Ramos (cell line): ENCODE results near the gene ABCC8.

Experiments used
- in situ Hi-C: fragments of 300-500 bp; cut with MboI; formaldehyde crosslinking; loops from one replicate; pipeline ENCODE4 v1.14.3; 2022; ENCODE audit warnings: low sequenced_read_pairs; ENCODE audit not compliant: unreplicated experiment

The ABCC8 gene

GRCh38 chr11:17476317-17477083 is at the start of gene ABCC8:
Gene ABCC8, minus strand, starts transcription at chr11:17476845. Its CDS starts 69 bp downstream, at chr11:17476776.
- in situ Hi-C loops, result no loop called here

- in situ Hi-C loops, result no loop called here
Observed at GRCh38 chr11:17526326-17526725, 49.7 kb upstream of the ABCC8 start.

DNA sequence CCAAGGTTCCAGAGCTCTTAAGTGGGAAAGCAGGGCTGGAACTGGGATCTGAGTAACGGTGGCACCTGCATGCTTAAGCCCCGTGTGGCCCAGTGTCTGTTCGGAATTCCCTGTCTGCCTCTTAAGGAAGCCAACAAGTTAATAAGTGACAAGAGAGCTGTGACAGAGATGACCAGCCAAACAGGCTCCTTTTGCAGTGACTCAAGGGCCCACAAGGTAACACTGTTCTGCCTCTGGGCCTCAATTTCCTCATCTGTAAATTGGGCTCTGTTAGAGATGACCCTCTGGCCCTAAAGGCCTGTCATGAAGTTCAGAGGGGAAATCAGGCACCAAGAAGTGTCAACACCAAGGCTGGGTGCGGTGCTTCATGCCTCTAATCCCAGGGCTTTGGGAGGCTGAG is 48.9 kb upstream of the ABCC8 start:
- in situ Hi-C loops, result no loop called here

- in situ Hi-C loops, result no loop called here
Observed at GRCh38 chr11:17524221-17524620, 47.6 kb upstream of the ABCC8 start.

GRCh38 chr11:17522655-17523054 is 46.0 kb upstream of the ABCC8 start:
- in situ Hi-C loops, result no loop called here

DNA sequence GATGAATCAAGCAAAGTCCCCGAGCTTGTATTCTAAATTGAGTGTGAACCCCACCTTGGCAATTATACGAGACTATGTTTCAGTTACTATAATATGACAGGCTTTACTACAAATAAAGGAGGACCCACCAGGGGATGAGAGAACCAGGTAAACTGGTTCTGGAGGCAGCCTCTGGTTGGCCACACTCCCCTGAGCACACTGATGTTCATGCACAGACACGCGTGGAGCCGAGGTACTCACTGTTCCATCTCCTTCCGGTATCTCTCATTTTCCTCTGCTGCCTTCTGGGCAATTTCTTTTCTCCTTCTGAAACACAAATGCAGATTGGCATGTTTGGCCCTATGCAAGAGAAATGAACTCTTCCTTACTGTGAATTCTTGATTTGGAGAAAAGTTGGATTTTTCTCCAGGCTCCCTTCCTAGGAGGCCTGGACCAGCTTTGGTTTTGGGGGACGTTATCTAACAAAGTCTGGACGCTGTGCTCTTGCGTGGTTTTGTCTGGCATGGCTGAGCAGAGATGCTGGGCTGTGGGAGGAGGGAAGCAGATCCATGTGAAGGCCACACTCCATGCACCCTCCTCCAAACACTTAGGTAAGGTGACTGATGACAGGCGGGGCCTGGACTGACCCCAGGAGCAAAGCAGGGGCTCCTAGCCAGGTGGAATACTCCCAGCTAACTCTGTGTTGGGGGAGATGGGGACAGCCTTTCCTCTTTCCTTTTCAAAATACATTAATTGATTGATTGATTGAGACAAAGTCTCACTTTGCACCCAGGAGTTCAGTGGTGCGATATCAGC is 44.7 kb upstream of the ABCC8 start:
- in situ Hi-C loops, result no loop called here

DNA sequence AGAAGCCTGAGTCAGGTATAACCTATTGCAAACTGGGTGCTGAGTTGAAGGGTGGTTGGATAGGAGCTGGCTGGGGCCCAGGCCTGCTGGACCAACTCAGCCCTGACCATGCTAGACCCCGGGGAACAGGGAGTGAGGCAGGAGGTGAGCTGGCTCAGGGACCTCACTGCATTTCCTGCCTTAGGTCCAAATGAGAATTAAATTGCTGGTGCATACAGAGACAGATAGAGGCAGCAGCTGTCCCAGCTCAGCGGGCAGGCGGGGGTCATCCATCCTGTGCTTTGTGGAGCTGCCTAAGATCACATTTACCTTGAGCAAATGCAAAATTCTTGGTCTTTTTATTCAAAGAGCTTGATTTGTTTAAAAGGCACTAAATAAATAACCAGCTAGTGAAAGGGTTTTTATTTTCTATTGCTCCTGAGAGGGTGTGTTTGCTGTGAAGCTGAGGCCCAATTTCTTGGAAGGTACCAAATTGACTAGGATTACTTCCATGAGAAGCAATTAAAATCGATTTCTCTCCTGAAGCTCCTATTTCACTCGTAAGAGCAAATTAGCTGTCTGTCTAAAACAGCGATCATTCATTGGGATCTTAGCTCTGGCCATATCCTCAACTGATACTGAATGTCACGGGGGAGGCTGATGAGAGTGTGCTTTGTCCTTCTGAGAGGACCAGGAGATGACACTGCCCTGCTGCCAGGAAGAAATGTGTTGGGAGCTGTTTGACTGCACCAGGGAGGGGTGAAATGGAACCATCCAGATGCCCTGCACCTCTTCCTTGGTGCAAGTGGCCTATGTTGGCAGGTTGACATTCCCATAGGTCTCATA is 42.6 kb upstream of the ABCC8 start:
- in situ Hi-C loops, result no loop called here

DNA sequence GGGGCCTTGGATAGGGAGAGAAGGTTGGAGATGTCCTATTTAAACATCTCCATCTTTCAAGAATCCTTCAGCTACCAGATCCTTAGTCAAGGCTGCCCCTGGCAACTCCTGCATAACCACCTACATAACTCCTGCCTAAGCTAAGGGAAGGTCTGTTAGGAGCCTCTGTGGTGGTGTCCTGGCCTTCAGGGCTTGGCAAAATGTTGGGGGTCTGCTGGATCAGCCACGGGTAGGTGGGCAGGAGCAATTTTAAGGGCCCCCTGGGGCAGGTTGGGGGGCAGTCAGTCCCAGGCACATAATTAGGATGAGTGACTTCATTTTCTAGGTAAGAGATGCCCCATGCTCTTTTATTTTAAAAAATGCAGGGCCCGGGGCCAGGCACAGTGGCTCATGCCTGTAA is 41.7 kb upstream of the ABCC8 start:
- in situ Hi-C loops, result no loop called here

GRCh38 chr11:17517186-17517585 is 40.5 kb upstream of the ABCC8 start:
- in situ Hi-C loops, result no loop called here

DNA sequence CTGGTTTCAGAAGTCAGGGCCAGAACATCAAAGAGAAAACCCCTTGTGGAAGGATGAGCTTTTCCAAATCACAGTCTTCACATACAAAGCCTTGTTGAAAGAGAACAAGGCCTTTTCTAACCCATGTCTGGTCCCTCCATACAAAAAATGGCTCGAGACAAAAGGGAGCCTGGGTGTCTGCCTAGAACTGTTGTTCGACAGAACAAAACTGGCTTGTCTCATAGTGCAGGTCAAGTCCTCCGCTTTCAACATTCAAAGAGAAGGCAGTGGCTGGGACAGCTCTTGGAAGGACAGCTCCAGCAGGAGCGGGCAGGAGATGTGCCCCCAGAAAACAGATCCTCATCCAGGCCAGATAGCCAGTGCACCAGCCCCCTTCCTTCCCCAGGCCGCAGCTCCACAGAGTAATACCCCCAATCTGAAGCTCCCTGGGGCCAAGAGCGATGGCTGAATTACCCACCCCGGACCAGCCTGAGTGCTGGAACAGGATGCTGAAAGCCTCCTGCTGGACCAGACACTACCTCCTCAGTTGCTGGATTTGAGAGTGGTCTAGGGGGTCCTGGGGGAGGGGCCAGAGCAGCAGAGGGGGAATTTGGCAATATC is 40.0 kb upstream of the ABCC8 start:
- in situ Hi-C loops, result no loop called here

GRCh38 chr11:17515443-17516176 is 39.0 kb upstream of the ABCC8 start:
- in situ Hi-C loops, result no loop called here

GRCh38 chr11:17514476-17514875 is 37.8 kb upstream of the ABCC8 start:
- in situ Hi-C loops, result no loop called here

- in situ Hi-C loops, result no loop called here
Observed at GRCh38 chr11:17513853-17514252, 37.2 kb upstream of the ABCC8 start.

- in situ Hi-C loops, result no loop called here
Observed at GRCh38 chr11:17512101-17512500, 35.5 kb upstream of the ABCC8 start.

DNA sequence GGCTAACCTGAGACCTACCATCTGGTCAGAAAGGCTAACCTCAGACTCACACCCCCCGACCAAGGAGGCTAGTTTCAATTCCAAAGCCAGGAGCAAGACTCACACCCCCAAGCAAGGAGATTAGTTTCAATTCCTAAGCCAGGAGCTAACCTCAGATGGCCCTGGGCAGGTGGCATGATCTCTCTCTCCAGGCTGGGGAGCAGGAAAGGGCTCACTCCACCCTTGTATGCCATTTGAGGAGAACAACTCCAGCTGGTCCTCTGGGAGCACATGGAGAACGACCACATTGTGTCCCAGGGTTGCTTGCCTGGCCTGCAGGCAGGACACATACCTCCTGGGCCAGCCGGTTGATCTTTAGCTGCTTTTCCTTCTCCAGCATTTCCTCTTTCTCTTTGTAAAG is 34.9 kb upstream of the ABCC8 start:
- in situ Hi-C loops, result no loop called here

- in situ Hi-C loops, result no loop called here
Observed at GRCh38 chr11:17510507-17511206, 34.0 kb upstream of the ABCC8 start.

DNA sequence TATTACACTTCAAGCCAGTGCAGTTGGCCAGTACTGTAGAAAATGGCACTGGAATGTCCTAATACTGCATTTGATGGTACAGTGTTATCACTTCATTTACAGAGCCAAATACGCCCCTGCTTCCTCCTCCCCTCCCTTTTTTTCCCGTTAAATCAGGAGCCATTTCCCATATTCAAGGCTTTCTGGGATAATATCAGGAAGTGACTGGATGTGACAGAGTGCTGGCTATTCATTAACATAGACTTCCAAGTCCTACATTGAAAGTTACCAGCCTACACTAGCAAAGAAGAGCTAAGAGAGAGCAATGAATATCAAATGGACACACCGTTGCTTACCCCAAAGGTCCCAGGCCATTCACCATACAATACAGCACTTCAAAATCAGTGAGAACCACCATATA is 32.1 kb upstream of the ABCC8 start:
- in situ Hi-C loops, result loop anchor here (10.0 kb wide), 1 partner anchor 274 kb away; no protein-coding TSS in a partner anchor

DNA sequence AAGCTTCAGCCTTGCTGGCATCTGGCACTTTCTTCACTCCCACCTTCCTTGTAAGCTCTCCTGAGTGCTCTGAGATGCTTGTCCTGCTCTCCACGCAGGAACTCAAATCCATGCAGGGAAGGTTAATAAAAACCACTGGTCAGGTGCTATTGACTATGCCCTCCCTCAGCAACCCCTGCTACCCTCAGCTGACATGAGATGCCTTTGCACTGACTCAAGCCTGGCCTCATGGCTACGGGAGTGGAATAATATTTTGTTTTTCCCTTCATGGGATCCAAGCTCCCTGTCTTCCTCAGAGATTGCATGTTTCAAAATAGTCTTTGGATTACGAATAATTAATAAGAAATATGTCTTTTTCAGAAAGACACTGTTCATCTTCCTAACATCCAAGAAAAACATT is 31.7 kb upstream of the ABCC8 start:
- in situ Hi-C loops, result loop anchor here (10.0 kb wide), 1 partner anchor 274 kb away; no protein-coding TSS in a partner anchor

DNA sequence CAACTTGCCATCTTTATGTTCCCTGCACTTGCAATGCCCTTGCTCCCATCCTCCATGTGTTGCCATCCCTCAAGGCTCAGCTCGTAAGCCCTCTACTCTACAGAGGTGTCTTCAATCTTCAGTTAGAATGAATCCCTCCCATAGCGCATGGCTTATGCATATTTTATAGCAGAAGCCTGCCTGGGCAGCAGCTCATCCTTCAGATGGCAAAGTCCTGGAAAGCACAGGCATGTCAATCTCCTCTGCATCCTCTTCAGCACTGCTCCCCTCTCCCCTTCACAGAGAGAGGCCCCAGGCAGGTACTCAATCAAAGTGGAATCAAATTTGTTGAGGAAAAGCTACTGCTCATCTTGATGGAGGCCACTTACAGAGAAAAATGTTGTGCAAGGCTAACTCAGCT is 31.1 kb upstream of the ABCC8 start:
- in situ Hi-C loops, result loop anchor here (10.0 kb wide), 1 partner anchor 273 kb away; no protein-coding TSS in a partner anchor
